Stomach (tissue), 4 donors: ENCODE data around the gene ATF5.

Experiments
- CTCF ChIP-seq, 7 experiments: fragments of 450-650 bp in 4 of 7; fragments of 200-600 bp in 3 of 7; sonication (generic) in 3 of 7; IDR thresholded peaks; one replicate each; pipeline ENCODE4 v1.5.1; 2016 to 2019; ENCODE audit warnings: antibody characterized with exemption in 7 of 7, control low read depth in 2 of 7, mild to moderate bottlenecking in 1 of 7
- EP300 ChIP-seq: sonication (generic); formaldehyde crosslinking; IDR thresholded peaks from one replicate; pipeline ENCODE4 v1.6.1; 2017; ENCODE audit warnings: antibody characterized with exemption
- POLR2A ChIP-seq, 4 donors: fragments of 450-650 bp; IDR thresholded peaks; one replicate each; pipeline ENCODE4 v1.6.1; 2016; ENCODE audit warnings: antibody characterized with exemption in 4 of 4, control low read depth in 2 of 4, mild to moderate bottlenecking in 1 of 4, moderate library complexity in 1 of 4

- TF ChIP-seq CTCF (IDR thresholded peaks at IDR 0.05) (no peak), POLR2A (IDR thresholded peaks at IDR 0.05) (no peak), EP300 (no peak)
Observed at GRCh38 chr19:49926515-49926914, 2.5 kb upstream of the ATF5 start.
